ENCODE data around the gene PCDHGC3.

The PCDHGC3 gene

DNA sequence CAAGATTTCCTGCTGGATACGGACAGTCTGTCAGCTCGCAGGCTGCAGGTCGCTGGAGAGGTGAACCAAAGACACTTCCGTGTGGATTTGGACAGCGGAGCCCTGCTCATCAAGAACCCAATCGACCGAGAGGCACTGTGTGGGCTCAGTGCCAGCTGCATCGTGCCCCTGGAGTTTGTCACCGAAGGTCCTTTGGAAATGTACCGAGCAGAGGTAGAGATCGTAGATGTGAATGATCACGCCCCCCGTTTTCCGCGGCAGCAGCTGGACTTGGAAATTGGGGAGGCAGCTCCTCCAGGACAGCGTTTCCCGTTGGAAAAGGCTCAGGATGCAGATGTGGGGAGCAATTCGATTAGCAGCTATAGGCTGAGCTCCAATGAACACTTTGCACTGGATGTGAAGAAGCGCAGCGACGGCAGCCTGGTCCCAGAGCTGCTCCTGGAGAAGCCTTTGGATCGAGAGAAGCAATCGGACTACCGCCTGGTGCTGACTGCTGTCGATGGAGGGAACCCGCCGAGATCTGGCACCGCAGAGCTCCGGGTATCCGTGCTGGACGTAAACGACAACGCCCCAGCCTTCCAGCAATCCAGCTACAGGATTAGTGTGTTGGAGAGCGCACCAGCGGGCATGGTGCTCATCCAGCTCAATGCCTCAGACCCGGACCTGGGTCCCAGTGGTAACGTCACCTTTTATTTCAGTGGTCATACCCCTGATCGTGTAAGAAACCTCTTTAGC is 9.7 kb downstream of the PCDHGC3 start:
- DNase-seq: no peak

DNA sequence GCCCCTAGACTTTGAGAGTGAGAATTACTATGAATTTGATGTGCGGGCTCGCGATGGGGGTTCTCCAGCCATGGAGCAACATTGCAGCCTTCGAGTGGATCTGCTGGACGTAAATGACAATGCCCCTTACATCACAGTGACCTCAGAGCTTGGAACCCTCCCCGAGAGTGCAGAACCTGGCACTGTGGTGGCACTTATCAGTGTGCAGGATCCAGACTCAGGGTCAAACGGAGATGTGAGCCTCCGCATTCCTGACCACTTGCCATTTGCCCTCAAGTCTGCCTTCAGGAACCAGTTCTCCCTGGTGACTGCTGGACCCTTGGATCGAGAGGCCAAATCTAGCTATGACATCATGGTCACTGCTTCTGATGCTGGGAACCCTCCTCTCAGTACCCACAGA is 10.3 kb downstream of the PCDHGC3 start:
- DNase-seq: no peak

DNA sequence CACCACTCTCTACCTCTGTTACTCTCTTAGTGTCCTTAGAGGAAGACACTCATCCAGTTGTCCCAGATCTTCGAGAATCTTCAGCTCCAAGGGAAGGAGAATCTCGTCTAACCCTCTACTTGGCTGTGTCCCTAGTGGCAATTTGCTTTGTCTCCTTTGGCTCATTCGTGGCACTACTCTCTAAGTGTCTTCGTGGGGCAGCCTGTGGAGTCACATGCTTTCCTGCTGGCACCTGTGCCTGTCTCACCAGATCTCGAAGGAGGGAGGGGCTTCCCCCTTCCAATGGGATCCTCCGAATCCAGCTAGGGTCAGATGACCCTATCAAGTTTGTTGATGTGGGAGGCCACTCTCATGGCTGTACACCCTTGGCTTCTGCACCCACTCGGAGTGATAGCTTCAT is 11.4 kb downstream of the PCDHGC3 start:
- DNase-seq: no peak

DNA sequence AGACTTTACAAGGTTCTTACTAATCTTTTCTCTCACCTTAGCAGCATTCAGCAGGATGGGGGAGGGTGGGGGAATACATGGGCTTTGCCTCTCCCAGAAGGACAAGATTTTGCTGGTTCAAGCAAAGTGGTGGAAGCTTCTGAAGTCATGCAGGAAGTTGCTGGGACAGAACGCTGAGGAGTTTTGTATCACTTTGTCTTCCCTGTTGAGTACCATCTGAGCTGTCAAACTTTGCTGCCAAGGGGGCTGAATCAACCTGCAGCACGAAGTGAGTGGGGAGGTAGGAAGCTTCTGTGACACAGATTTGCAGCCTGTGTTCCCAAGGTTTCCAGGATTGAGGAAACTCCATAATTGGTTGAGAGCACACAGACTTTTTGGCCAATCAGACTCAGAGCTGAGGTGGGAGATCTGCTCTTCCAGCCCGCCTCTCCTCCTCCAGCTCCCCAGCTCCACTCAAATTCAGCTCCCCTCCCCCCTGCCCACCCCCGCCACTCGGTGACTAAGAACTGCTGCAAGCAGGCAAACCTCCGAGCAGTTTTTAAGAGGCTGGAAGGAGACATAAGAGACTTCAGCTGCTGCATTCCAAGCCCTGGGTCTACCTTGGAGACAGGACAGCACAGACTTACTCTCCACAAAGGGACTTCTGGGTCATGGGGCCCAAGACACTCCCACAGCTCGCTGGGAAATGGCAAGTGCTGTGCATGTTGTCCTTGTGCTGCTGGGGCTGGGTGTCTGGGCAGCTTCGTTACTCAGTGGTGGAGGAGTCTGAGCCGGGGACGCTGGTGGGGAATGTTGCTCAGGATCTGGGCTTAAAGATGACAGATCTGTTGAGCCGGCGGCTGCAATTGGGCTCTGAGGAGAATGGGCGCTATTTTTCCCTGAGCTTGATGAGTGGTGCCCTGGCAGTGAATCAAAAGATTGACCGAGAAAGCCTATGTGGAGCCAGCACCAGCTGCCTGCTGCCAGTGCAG is 13.1 kb downstream of the PCDHGC3 start, which contains the start of gene PCDHGC5:
PCDHGC5 (plus strand) TSS at position 491 of the 971 bp plus-strand sequence; CDS start at position 651, 160 bp downstream.
- DNase-seq: no peak

DNA sequence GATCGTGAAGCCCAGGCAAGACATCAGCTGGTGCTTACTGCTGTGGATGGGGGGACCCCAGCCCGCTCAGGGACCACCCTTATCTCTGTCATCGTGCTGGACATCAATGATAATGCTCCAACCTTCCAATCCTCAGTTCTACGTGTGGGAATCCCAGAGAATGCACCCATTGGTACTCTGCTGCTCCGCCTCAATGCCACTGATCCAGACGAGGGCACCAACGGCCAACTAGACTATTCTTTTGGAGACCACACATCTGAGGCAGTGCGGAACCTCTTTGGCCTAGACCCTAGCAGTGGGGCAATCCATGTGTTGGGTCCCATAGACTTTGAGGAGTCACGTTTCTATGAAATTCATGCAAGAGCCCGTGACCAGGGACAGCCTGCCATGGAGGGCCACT is 14.1 kb downstream of the PCDHGC3 start:
- DNase-seq: no peak

DNA sequence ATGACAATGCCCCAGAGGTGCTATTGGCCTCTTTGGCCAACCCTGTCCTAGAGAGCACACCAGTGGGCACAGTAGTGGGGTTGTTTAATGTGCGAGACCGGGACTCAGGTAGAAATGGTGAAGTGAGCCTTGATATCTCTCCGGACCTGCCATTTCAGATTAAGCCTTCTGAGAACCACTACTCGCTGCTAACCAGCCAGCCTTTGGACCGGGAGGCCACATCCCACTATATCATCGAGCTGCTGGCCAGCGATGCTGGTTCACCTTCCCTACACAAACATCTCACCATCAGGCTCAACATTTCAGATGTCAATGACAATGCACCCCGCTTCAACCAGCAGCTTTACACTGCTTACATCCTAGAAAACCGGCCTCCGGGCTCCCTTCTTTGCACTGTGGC is 14.5 kb downstream of the PCDHGC3 start:
- no peak for DNase-seq

DNA sequence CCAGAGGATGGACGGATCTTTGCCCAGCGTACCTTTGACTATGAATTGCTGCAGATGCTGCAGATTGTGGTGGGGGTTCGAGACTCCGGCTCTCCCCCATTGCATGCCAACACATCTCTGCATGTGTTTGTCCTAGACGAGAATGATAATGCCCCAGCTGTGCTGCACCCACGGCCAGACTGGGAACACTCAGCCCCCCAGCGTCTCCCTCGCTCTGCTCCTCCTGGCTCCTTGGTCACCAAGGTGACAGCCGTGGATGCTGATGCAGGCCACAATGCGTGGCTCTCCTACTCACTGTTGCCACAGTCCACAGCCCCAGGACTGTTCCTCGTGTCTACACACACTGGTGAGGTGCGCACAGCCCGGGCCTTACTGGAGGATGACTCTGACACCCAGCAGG is 15.0 kb downstream of the PCDHGC3 start:
- DNase-seq: no peak

DNA sequence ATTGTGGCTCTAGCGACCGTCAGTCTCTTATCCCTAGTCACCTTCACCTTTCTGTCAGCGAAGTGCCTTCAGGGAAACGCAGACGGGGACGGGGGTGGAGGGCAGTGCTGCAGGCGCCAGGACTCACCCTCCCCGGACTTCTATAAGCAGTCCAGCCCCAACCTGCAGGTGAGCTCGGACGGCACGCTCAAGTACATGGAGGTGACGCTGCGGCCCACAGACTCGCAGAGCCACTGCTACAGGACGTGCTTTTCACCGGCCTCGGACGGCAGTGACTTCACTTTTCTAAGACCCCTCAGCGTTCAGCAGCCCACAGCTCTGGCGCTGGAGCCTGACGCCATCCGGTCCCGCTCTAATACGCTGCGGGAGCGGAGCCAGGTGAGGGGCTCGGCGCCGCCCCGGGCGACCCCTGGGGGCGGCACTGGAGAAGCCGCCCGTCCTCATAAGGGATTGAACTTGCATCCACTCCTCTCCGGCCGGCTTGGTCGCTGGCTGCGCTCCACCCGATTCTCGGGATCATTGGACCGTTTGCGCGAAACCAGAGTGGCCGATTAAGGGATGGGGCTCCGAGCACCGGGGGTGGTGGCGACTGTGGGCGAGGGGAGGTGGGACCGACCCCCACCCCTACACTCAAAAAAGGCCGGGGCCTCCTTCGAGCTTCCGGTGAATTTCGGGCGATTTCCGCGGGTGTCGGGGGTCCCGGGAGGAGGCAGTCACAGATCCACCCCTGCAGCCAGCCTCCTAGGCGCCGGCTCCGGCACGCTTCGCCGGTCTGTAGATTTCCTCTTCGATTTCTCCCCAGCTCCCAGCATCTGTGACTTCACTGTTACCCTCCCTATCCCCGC is 15.8 kb downstream of the PCDHGC3 start:
- DNase-seq: no peak

DNA sequence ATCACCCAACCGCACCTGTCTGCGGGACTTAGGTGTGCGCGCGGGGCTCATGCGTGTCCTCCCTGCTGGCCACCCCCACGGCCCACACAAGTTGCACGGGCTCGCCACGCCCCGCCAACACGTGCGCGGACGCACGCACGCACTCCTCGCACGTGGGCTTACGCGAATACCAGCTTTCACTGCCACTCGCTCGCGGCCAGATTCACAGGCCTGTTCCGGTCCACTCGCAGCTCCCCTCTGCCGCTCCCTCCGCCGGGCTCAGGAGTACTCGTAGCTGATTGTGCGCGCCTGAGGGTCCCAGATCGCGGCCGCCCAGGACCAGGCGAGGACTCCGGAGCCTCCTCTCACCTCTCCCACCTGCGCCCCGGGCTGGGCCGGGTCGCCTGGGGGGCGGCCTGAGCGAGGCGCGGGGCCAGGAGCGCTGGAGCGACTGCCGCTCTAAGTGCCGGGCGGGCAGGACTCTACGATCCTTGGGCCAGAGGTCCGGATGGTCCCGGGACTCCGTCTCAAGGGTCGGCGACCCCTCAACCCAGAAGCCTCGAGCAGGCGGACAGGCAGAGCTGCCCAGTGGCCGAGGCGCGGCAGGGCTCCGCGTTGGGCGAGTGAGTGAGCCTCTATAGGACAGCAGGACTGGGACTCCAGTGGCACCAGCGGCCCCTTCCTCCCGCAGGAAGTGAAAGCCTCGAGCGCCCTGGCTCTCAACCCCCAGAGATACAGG is 16.6 kb downstream of the PCDHGC3 start:
- peak; percentile 25 for DNase-seq

DNA sequence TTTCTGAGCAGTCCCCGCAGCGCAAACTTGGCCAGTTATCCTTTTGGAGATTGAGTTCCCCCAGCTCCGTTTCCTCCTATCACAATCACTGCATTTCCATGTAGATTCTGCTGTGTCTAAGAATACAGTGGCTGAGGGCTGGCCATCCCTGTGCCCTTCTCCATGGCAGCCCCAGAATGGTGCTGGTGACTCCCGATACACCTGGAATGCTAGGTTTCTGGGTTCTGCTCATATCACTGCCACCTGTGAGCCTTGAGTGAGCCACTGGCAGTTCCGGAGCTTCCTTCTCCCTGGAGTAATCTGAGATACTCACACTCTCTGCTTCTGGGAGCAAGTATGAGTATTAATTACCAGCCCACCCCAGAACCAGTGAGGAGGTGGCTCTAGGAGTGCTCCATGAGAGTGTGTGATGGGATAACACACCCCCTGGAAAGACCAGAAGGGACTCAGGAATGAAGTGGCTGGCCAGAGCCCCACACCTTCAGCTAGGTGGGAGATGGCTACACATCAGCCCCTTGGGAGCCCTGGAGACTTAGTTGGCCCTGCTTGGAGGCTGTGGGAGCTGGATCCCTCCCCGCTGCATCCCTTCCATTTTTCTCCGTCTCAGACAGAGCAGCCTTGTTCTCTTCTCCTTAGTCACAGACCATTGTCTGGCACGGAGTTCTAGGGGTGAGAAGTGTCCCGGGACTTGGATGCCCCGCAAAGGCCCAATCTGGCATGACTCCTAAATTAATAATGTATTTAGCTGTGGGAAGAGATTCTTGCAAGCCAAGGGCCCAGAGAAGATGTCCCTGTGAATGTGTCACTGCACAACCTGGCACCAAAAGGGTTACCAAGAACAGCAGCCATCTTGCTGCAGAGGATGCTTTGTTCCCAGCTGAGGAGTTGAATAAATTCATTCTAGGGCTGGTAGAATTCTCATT is 18.0 kb downstream of the PCDHGC3 start:
- DNase-seq: no peak

DNA sequence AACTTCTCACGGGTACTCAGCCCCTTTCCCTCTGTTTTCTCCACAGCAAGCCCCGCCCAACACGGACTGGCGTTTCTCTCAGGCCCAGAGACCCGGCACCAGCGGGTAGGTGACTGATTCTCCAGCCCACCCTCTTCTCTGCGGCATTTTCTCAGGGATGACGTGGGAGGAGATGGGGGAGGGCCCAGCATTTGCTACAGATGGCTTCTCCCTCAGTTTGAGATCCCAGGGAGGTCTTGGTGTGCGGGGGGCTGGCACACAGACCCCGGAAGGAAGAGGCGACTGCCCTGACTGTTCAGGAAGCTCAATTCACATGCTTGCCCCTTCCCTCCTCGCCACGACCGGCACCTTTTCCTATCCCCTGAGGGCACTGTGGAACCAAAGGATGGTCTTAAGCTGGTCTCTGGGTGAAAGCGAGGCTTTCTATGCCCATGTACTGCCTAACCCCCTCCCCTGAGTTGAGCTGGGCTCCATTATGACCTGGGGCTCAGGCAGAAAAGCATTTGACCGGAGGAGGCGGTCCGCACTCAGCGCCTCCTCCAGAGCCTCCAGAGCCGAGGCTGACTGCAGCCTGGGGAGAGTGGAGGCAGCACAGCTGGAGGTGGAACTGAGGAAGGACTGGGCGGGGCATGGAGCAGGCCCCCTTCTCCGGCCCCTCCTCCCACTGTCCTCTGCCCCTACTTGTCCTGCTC is 19.1 kb downstream of the PCDHGC3 start:
- no peak for DNase-seq

DNA sequence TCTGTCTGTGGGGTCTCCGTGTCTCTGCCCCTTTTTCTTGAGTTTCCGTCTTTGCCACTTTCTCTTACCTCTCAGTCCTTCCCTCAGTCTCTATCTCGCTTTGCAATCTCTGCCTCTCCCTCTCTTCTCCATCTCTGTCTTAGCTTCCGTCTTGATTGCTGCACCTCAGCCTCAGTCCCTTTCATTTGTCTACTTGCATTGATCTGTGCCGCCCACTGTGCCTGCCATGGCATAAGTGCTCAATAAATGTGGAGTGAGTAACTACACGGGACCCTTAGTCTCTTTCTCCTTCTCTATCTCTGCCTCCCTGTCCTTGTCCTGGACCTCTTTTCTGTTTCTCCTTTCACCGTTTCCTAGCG is 19.7 kb downstream of the PCDHGC3 start:
- DNase-seq: no peak

DNA sequence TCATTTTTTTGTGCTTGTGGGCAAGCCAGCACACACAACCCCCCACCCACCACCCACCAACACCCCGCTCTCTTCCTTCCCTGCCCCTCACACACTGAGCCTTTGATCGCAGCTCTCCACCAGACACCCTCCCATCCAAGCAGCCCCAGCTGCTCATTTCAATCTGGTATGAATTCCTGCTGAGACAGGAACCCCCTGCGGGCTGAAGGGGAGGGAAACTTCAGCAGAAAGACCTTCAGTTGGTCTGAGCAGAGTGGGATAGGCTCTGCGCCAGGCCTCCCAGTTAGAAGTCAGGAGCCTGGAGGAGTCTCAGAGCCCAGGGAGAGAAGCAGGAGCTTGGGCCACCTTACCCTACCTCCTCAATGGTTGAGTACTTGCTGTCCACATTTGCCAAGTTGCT is 20.3 kb downstream of the PCDHGC3 start:
- no peak for DNase-seq

DNA sequence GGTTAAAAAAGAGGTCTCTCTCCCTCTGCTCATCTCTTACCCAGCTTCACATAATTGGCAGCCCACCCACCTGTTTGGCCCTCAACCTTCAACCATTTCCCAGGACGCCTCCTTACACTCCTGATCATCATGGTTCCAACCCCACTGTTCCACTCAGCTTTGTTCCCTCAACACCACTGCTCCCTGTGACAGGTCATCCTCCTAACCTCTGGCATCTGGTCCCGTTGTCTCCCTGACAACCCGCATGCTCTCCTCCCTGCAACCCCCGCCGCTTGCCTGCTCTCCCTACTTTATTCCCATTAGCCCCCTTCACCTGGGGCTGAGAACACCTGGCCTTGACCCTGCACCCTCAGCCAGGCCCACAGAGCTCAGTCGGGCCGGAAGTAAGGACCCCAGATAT is 26.0 kb downstream of the PCDHGC3 start:
- no peak for DNase-seq

DNA sequence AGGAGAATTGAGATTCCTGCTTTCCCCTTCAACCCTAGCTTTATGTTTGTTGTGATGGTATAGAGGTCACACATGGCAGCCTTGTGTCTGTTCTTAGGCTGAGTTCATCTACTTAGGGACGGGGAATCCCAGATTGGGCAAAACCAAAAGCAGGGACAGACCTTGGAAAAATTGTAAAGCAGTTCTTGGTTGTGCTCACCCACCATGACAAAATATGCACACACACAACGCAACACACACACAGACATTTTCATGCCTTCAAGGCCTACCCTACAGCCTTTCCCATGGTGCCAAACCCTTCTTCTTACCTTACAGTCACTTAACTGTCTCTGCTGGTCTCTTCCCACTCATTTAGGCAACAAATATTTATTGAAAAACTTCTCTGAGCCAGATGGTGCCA is 27.9 kb downstream of the PCDHGC3 start:
- no peak for DNase-seq

DNA sequence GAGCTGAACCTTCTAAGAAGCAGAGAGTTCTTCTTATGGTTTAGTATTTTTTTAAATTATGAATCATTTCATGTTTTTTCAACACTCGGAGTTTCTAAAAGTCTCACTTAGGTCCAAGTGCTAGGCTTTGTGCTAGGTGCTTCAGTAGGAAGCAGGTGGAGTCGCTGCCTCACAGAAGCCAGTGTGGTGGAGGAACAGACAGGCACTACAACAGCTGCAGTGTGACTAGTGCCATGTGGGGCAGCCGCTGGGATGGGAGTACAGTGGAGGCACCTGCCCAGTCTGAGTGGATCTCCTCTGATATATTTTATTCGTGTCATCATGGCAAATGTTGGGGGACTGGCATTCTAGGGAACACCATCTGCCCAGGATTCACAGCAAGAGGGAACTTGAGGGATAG is 28.4 kb downstream of the PCDHGC3 start:
- DNase-seq: no peak

DNA sequence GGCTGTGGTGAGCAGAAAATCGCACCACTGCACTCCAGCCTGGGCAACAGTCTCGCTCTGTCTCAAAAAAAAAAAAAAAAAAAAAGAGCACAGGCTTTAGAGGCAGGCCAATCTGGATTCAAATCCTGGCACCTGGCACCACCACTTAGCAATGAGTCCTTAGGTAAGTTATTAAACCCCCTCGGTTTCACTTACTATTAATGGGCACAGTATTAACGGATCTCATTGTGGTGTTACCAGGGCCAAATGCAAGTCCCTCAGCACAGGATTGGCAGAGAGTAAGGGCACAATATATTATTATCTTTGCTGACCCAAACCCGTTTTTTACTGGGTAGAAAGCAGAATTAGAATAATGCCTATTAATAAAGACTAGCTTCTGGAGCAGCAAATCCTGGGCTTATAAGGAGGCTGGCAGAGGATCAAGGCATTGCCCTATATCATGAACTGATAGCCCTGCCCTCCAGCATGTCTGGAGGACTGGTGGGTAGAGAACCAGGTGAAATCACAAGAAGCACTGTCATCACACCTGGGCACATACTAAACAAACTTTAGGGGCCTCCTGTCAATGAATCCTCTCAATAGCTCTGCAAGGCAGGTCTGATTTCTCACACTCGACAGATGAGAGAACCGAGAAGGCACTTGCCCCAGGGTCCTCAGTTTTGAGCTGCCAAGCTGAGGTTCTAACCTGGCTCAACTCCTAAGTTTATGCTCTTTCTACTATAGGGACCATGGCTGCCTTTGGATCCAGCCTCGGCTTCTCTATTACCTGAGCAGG is 30.8 kb downstream of the PCDHGC3 start:
- DNase-seq: no peak

DNA sequence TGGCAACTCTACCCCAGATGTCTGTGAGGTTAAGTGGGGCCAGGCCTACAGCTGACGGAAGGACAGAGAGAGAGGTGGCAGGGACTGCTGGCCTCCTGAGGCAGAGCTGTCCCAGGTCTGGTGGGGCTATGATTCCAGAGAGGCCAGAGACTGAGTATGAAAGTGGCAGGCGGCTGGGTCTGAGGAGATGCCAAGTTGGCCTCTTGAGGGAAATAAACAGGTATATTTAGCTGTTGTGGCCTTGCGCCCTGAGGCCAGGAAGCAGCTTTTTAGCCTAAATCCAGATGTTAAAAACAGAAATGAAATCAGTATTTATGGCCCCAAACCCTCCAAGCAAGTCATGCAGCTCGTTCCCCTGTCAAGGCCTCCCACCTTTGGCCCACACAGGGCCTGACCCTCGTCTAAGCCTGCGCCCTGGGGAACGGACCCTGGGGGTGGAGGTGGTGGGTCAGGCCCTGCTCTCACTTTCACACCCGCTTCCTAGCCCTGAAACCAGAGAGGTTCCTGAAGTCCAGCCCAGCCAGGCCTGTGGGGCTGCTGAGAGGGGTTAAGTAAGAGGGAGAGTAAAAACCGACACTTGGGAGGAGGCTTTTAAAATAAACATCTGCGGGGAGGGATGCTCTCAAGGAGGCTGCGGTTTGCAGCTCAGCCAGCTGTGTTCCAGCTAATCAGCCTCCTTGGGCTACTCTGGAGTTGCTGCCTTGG is 31.8 kb downstream of the PCDHGC3 start:
- no peak for DNase-seq

DNA sequence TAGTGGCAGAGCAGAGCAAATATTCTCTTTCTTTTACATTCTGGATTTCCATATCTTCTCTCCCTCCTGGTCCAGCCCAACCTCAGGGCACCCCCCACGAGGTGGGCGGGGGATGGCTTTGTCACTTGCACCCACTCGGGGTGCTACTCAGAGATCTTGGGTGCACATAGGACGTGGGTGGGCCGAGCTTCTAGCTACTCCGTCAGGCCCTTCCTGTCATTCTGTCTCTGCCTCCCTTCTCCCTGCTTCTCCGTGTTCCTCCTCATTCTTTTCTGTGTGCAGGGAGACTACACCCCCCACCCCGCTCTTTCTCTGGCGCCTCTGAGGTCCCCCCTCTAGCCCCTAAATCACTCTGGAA is 32.7 kb downstream of the PCDHGC3 start:
- DNase-seq: no peak

Measured in stimulated activated CD4-positive, alpha-beta T cell treated with anti-CD3 and anti-CD28 coated beads, Interleukin-4, amount 100 ng/mL, for 24 hours (primary cell).